Measurements from ENCODE around the gene TMPRSS3. TPM values are rescaled to one million over a fixed set of nuclear protein-coding genes. Genes with fewer than 3 reads are reported as not detected.

Gene TMPRSS3
- total RNA-seq, 2 donors from 2014 or later, result 0.27 to 0.34 TPM

DNA sequence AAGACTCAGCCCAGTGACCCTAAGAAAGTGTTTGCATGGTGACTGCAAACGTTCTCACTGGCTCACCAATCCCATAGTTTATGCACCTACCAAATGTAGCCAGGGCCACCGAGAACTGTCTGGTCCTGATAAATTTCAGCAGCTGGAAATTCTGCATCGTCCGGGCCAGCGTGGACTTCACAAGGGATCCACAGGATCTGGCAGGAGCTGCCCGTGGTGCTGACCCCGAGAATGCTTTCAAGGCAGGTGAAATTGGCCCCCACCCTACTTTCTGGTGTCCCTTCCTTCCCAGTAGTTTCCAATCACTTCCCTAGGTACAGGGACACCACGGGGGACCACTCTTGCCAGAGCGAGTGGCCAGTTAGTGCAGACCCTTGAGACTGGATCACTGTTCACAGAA, 34.0 kb upstream of the TMPRSS3 start:
- Histone ChIP-seq H3K9me3 (no peaks in the 10 kb centered on the region), H3K4me3 (no peak overlapping the region), H3K36me3 (no peaks in the 10 kb centered on the region), H3K4me1 (replicated peaks) (no peaks in the 10 kb centered on the region), H3K27ac (no peak overlapping the region), H3K27me3 (replicated peaks; ENCODE audit: insufficient read depth) (no peaks in the 10 kb centered on the region)
- TF ChIP-seq, protein P1, sequence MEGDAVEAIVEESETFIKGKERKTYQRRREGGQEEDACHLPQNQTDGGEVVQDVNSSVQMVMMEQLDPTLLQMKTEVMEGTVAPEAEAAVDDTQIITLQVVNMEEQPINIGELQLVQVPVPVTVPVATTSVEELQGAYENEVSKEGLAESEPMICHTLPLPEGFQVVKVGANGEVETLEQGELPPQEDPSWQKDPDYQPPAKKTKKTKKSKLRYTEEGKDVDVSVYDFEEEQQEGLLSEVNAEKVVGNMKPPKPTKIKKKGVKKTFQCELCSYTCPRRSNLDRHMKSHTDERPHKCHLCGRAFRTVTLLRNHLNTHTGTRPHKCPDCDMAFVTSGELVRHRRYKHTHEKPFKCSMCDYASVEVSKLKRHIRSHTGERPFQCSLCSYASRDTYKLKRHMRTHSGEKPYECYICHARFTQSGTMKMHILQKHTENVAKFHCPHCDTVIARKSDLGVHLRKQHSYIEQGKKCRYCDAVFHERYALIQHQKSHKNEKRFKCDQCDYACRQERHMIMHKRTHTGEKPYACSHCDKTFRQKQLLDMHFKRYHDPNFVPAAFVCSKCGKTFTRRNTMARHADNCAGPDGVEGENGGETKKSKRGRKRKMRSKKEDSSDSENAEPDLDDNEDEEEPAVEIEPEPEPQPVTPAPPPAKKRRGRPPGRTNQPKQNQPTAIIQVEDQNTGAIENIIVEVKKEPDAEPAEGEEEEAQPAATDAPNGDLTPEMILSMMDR (IDR thresholded peaks at IDR 0.05), result no peak
- TF ChIP-seq POLR2A (IDR thresholded peaks at IDR 0.05), result no peak
- TF ChIP-seq POLR2AphosphoS5 (IDR thresholded peaks at IDR 0.05), result no peak
- DNase-seq (ENCODE audit: low spot score), result no peak
- intact Hi-C loops (cut with DNase I), result no loop called here
- WGBS, result 24% methylated on average over 8 of the region's 9 CpGs

DNA sequence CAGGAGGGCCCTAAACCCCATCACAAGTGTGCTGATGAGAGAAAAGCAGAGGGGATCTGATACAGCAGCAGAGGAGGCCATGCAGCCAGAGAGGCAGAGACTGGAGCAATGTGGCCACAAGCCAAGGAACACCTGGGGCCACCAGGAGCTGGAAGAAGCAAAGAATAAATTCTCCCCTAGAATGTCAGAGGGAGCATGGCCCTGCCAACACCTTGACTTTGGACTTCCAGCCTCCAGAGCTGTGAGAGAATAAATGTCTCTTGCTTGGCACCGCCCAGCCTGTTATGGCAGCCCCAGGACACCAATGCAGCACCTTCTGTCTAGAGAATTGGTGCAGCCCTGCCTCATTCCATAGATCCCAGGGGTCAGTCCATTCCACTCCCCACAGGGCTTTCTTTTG, 33.2 kb upstream of the TMPRSS3 start:
- Histone ChIP-seq H3K4me3 (no peak overlapping the region), H3K9me3 (no peaks in the 10 kb centered on the region), H3K36me3 (no peaks in the 10 kb centered on the region), H3K27ac (no peak overlapping the region), H3K4me1 (replicated peaks) (no peaks in the 10 kb centered on the region), H3K27me3 (replicated peaks; ENCODE audit: insufficient read depth) (no peaks in the 10 kb centered on the region)
- 92% methylated on average over 1 of the region's 1 CpG for WGBS
- TF ChIP-seq POLR2AphosphoS5 (IDR thresholded peaks at IDR 0.05) (no peak), POLR2A (IDR thresholded peaks at IDR 0.05) (no peak)
- TF ChIP-seq, protein P1 (IDR thresholded peaks at IDR 0.05), result no peak
- intact Hi-C loops (cut with DNase I), result no loop called here
- DNase-seq (ENCODE audit: low spot score), result no peak

DNA sequence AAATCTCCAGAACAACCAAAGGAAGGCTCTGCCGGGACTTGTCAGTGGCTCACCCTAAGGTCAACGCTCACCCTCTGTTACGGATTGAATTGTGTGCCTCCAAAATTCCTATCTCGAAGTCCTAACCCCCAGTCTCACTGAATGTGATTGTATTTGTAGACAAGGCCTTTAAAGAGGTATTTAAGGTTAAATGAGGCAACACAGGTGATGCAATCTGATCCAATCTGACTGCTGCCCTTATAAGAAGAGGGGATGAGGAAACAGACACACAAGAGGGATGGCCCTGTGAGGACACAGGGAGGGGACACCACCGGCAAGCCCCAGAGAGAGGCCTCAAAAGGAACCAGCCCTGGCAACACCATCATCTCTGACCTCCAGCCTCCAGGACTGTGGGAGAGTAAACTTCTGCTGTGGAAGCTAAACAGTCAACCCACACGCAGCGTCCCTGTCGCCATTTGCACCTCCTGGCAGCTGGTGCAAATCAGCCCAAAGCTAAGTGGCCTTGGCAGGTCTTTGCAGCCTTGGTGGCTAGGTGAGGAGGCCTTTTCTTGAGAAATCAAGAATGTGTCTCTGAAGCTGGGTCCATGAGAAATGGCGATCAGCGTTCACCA, 32.1 kb upstream of the TMPRSS3 start:
- Histone ChIP-seq H3K4me1 (replicated peaks) (no peaks in the 10 kb centered on the region), H3K9me3 (no peaks in the 10 kb centered on the region), H3K27me3 (replicated peaks; ENCODE audit: insufficient read depth) (no peaks in the 10 kb centered on the region), H3K36me3 (no peaks in the 10 kb centered on the region), H3K4me3 (no peak overlapping the region), H3K27ac (no peak overlapping the region)
- intact Hi-C loops (cut with DNase I), result no loop called here
- DNase-seq (ENCODE audit: low spot score), result no peak
- no peak for TF ChIP-seq POLR2AphosphoS5 (IDR thresholded peaks at IDR 0.05)
- TF ChIP-seq, protein P1 (IDR thresholded peaks at IDR 0.05), result no peak
- no peak for TF ChIP-seq POLR2A (IDR thresholded peaks at IDR 0.05)
- 77% methylated on average over 10 of the region's 10 CpGs for WGBS

DNA sequence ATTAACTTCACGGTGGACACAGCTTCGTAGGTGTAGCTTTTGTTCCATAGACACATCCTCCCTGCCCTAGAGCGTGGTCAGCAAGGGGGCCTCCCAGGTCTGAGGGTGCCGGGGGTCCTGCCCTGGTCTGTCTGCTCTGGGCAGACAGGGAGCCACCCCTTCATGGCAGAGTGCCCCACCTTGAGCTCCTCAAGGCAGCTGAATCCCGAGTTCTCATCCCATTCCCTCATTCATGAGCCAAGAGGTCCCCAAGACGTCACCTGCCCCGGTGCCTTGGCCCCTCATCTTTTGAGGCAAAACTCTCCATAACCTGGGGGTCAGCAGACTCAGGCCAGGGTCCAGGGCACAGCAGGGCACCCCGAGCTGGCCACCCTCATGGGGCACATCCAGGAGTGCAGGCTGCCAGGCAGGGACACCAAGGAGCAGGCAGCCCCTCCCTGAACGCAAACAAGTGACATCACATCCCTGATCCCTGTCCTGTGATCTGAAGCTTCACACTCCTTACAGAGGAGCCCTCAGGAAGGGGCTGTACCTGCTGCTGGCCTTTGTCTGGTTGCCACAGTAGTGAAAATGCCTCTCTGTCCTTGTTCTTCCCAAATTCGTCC, 31.1 kb upstream of the TMPRSS3 start:
- no peaks in the 10 kb centered on the region for H3K4me1 ChIP-seq (replicated peaks)

More for the DNA sequence above, 31.1 kb upstream of the TMPRSS3 start:
- Histone ChIP-seq H3K27me3 (replicated peaks; ENCODE audit: insufficient read depth) (no peaks in the 10 kb centered on the region), H3K36me3 (no peaks in the 10 kb centered on the region), H3K27ac (no peak overlapping the region), H3K9me3 (no peaks in the 10 kb centered on the region), H3K4me3 (no peak overlapping the region)
- intact Hi-C loops (cut with DNase I), result no loop called here
- TF ChIP-seq POLR2A (IDR thresholded peaks at IDR 0.05), result no peak
- no peak for TF ChIP-seq POLR2AphosphoS5 (IDR thresholded peaks at IDR 0.05)
- TF ChIP-seq, protein P1 (IDR thresholded peaks at IDR 0.05), result no peak
- no peak for DNase-seq (ENCODE audit: low spot score)
- WGBS, result 85% methylated on average over 10 of the region's 10 CpGs
